GM18858 (cell line): ENCODE data around the gene STK32C.
"Not testable (repeated sequence)": the region's sequence is repeated elsewhere in the genome, so short reads cannot be mapped to it uniquely, and the experiment has no call there.

Experiments used
- ATAC-seq: cut with Tn5 transposase; IDR thresholded peaks from one replicate; pipeline ENCODE4 v1.9.1; 2021; ENCODE audit not compliant: unreplicated experiment

Gene STK32C

DNA sequence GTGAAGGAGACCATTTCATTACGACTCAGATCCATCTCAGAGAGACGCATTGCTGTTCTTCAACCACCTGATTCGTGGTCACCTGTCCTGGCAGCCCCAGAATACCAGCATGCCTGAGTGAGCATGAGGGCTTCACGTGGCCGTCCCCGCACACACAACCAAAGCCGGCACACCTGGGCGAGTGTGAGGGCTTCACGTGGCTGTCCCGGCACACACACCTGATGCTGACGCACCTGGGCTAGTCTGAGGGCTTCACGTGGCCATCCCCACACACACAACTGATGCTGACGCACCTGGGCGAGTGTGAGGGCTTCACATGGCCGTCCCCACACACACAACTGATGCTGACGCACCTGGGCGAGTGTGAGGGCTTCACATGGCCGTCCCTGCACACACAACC is 86.8 kb downstream of the STK32C start:
- not testable (repeated sequence) for ATAC-seq

DNA sequence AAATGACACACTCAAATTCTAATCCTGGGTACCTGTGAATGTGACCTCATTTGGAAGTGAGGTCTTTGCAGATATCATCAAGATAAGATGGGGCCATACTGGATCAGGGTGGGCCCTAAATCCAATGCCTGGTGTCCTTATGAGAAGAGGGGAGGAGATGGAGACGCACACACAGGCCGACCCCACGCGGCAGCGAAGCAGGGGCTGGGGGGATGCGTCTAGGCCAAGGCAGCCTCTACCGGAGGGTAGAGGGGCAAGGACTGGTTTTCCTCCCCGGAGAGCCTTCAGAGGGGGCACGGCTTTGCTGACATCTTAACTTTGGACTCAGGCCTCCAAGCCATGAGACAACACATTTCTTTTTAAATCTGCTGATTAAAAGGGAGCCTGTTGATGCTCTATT is 87.7 kb downstream of the STK32C start:
- no peak for ATAC-seq

DNA sequence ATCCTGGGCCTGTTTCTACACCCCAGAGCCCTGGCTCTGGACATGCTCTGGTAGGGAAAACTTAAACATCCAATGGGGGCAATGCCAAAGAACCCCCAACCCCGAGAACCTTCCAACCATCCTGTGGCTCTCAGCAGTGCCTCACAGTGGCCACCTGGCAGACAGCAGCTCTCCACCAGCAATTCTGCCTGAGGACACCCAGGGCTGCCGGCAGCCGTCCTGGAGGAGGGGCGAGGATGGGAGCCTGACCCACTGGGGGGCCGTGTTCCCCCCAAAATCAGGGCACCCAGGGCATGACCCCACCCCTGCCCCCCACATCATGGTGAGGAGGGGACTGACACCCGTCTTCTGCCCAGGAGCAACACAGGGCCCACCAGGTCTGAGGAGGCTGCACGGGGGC is 88.3 kb downstream of the STK32C start:
- ATAC-seq = no peak

DNA sequence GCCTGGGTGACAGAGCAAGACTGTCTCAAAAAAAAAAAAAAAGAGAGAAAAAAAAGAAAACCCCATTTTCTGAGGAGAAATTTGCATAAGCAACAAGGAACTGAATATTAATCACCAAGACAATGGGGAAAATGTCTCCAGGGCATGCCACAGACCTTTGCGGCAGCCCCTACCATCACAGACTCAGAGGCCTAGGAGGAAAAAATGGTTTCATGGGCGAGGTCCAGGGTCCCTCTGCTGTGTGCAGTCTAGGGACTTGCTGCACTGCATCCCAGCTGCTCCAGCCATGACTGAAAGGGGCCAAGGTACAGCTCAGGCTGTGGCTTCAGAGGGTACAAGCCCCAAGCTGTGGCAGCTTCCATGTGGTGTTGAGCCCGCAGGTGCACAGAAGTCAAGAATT is 91.3 kb downstream of the STK32C start:
- not testable (repeated sequence) for ATAC-seq

DNA sequence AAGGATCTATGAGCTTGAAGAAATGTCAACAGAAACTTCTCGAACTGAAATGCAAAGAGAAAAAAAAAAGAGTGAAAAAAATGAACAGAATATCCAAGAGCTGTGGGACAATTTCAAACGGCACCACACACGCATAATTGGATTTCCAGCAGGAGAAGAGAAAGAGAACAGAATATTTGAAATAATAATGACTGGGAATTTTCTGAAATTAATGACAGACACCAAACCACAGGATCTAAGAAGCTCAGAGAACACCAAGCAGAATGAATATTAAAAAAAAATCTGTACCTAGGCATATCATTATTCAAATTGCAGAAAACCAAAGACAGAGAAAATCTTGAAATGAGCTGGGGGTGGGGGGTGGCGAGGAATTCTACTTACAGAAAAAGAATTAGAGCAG is 93.8 kb downstream of the STK32C start:
- no peak for ATAC-seq

DNA sequence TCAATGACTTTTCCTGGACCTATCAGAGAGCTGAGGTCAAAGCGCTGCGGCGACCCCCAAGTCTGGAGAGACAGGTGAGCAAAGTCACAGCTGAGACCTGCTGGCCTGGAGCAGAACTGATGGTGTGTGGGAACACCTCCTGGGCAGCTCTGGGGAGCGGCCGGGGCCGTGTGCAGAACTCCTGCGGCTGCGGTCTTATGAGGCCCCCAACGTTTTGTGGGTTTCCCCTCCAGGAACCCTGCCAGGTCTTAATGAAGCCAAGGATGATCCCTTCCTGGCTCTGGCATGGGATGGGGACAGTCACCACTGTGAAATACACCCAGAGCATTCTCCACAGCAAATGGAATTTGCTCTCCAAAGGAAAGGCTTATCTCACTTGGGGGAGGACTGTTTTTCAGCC is 94.9 kb downstream of the STK32C start:
- no peak for ATAC-seq

DNA sequence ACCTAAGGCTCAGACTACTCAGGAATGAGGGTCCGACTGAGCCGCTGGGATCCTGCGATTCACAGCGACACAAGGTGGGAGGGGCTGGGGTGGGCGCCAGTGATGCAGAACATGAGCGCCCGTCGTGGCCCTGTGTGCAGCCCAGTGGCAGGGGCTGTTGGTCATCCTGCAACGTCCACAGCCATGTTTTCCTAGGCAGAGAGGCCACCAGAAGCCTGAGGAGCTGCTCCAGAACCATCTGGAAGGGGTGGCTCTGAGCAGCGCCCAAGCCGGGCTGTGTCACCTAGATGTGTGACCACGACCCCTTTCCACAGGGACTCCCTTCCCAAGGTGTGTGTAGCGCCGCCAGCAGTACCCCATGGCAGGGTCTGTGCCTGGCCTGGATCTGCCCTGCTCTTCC is 96.5 kb downstream of the STK32C start:
- ATAC-seq = no peak

DNA sequence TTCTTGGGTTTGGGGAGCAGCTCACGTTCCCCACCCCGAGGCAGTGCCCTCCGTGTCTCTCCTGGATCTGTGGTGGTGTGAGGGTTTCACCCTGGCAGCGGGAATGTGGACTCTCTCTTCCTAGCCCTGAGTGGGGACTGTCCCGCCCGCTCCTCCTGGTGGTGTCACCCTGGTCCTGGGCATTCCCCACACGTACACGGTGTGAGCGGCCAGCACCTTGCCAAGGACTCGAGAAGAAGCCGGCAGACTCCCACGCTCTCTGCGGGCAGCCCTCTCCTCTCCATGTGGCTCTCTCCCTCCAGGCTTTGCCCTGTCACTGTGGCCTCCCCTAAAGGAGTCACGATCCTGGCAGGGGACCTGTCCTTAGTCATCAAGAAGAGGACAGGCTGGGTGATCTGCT is 97.0 kb downstream of the STK32C start:
- no peak for ATAC-seq

DNA sequence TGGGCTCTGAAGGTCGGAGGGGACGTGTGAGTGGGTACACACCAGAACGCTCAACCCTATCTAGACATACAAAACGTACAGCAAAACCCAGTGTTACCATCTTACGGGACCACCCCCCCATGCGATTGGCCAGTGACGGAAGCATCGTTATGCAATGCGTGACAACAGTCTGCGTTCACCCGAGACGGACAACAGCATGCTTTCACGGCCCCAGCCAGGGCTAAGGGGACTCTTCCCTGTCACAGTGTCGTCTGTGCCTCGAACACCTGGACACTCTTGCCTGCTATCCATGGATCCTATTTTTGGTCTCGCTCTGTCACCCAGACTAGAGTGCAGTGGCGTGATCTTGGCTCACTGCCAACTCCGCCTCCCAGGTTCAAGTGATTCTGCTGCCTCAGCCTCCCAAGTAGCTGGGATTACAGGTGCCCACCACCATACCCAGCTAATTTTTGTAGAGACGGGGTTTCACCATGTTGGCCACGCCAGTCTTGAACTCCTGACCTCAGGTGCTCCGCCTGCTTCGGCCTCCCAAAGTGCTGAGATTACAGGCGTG is 97.7 kb downstream of the STK32C start:
- ATAC-seq = no peak

DNA sequence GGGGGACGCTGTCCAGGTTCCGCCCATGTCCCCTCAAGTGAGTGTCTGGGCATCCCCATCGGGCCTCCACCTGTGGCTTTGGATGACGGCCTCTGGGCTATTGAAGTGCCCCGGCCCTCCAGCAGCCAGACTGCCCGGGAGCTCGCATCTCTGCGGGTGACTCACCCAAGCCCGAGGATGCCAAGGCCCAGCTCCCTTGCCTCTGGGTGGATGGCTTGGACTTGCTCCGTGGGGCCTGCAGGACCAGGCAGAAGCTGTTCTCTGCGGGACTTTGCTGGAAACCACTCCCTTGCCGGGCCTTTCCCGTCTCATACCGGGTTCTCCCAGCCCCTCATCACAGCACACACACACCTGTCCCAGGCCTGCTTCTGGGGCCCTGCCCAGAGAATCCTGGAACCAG is 98.6 kb downstream of the STK32C start:
- no peak for ATAC-seq

DNA sequence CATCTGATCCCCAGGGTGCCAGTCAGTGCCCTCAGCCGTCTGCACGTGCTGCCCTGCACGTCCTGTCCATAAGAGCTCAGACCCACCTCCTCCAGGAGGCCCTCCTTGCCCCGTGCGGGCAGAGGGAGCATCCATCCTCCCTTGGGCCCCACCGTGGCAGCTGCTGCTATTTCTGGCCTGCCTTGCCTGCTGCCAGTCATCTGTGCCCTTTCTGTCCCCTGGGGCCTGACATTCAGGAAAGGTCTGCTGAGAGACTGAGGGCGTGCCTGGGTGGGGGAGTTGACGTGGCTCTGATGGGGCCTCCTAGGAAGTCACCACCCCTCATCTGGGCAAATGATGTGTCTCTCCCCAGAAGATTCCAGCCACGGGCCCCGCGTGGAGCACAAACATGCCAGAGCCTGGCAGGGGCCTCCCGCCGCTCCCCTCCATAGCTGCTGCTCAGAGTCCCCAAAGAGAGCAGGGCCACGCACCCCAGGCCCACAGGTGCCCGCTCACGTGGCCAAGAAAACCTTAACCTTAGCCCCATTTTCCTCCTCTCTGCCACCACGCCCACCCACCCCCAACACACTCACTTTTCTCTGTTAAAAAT is 99.2 kb downstream of the STK32C start:
- ATAC-seq = no peak

DNA sequence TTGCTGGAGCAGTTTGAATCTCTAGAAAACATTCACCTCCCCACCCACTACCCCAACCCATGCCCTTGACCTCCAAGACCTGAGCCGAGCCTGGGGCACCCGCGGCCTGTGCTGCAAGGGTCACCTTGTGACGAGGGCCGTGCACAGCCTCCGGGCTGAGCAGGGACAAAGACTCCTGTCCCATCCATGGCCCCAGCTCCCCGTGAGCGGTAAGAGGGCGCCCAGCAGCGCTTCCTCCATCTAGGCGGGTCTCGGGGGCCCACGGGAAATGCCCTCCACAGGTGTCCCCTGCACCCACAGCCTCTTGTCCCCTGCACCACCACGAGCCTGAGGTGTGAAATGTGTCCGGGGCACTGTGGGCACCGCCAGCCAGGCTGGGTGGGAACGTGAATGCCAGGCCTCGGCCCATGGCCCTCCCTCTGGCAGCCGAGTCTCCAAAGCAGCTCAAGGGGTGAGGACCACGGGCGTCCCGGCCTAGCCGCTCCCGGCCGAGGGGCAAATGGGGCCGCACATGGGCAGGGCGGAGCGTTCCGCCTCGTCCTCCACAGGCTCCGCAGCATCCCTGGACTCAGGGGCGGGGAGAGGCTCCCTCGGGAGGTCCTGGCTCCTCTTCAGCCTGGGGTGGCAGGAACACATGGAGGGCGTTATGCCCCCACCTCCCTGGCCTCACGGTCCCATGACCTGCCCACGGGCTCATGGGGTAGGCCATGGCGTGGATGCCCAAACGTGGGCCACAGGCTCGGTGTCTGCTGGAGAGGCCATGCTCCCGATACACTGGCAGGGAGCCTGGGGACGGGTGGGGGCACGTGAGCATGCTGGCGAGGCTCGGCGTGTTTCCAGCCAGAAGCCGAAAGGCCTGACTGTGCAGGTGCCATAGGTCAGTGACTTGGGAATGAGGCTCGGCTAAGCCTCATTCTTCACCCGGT is 100.0 kb downstream of the STK32C start:
- ATAC-seq = no peak

DNA sequence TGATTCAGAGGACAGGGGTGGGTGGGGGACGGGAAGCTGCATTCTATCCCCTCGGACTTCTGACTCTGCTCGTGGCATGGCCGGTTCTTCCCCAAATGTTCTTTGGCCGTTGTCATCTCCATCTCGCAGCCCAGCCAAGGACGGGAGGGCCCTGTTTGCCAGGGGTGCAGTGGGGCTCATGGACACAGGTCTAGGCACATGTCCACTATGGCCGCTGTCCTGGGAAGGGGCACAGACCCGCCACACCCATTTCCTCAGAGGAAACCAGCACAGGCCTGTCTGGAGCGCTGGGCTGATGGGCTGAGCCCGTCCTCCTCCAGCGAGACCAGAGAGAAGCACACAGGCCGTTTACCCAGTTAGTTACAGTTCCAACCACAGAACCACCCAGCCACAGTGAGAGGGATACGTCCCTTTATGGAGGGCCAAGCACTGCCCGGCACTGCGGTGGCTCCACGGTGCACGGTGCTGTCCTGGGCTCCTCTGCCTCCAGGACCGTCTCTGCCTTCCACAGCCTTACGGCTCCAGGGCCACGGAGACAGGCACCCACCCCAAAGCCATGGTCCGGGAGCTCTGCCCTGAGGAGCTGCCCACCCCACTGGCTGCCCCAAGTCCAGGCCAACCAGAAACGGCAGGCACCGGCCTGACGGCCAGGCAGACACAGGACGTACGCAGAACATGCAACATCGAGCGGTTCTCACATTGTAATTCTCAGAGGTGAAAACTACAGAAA is 100.8 kb downstream of the STK32C start:
- no peak for ATAC-seq

DNA sequence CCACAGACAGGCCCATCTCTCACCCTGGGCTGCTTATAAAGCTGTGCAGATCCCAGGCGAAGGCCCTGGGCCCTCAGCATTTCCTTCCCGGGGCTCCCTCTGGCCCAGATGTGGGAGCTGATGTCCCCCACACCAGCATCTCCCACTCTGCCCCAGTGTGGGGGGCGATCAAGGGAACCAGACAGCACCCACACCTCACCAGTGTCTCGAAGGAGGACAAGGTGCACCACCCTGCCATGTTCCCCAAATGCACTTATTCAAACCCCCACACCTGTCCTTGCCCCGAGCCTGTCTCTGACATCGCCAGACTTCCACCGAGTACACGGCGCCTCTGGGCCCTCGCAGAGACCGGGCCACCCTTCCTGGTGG is 101.4 kb downstream of the STK32C start:
- ATAC-seq = no peak

DNA sequence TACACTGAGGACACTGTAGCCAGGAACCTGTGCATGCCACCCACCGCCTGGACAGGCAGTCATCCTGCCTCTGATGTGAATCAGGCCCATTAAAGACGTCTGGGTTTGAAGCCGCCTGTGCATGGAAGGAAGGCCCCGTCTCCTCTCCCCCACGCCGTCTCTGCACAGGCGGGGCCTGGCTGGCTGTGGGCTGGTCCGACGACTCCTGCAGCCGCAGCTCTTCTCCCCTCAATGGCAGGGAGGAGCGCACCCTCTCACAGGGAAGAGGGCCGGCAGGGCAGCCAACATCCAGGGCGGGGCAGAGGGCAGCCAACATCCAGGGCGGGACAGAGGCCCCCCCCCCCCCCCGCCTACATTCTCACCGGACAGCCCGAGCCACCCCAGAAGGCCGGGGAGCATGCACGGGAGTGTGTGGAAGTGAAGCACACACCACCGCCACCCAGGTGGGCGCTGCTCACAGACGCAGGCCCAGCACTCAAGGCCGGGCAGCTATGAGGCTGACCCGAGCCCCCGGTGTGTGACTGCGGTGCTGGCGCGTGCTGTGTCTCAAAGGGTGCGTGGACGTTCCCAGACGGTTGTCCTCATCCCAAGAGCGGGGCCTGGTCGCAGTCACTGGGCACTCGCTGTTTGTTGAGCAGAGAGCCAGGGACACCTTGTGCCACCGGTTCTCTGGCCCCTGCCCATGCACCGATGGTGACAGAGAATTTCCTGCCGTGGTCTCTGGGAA is 101.9 kb downstream of the STK32C start:
- ATAC-seq = no peak

DNA sequence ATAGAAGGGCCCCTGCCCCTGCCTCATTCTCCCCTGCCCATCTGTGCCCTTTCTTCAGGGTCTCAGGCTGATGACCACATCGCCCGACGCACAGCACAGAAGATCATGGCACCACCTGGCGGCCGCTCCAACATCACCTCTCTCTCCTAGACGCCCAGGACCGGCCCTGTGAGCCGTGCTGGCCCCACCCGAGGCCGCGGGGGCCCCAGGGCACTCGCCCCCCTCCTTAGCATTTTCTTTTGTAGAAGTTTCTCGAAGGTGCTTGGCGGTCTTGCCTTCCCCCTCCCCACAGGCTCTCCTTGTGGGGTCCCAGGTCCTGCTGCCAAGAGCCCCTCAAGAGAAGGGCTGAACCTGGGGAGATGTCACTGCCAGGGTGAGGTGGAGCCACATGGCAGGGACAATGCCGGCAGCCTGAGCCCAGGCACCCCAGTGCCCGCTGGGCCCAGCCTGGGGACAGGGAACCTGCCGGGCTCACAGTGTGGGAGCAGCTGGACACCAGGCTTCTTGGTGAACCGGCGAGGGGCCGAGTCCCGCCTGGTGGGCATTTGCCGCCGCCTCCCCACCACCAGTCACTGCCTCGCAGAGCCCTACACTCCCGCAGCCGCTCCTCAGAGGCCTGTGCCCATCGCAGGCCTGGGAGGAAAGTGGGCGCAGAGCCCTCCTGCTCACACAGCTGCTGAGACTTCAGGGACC is 102.8 kb downstream of the STK32C start:
- ATAC-seq = no peak

DNA sequence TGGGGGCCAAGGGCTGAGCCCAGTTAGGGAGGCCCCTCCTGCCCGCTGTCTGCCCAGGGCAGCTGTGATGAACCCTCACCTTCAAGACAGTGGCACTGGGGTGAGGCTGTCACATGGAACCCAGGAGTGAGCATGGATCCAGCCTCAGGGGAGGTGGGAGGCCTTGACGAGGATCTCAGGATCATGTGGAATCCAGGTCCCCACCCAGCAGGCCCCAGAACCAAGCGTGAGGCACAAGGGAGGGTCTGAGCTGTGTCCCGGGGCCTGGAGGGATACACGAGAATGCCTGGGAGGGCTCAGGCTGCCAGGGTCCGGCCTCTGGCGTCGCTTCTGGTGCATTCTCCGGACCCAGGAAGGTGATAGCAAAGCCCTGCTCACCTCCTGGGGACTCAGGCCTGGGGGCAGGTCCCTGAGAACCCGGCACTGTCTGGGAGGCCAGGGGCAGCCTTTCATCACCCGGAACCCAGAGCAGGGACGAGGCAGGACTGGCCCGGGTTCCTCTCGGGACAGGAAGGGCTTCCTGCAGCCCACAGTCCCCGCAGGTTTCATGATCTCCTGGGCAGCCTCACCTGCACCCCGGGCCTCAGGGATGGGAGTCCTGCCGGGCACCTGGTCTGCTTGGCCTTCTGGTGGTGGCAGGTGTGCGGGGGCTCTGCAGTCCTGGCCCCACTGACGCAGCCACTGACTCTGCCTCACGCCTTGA is 103.5 kb downstream of the STK32C start:
- ATAC-seq = no peak

DNA sequence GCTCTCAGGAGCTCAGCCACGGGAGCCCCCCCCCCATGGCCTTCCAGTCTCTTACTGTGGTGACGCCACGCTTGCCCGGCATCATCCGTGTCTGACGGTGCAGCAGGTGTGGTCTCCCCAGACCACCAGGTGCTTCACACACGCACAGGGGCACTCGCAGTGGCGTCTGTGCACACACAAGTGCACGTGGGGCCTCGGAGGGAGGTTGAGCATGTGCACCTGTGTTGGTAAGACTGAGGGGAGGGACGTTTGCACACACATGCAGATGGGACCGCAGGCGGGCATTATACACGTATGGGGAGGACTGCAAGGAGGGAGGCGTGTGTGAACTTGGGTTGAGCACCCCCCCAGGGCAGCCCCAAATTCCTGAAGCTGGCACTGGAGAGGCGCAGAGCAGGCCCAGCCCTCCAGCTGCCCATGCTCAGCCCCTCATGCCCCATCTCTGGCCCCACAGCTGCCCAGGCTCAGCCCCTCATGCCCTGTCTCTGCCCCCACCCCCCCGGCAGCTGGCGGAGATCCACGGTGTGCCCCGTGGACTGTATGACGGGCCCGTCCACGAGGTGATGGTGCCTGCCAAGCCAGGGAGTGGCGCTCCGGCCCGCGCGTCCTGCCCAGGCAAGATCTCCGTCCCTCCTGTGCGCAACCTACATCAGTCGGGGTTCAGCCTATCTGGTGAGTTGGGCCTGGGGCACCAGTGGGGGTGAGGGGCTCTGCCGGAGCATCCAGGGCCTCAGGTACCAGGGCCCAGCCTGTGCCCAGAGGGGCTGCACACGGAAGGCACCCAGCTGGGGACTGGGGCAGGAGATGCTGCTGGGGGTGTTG is 104.3 kb downstream of the STK32C start:
- no peak for ATAC-seq
